B cell (primary cell): ENCODE measurements around the gene PC. TPM values are rescaled to one million over a fixed set of nuclear protein-coding genes. Genes with fewer than 3 reads are reported as not detected.

Source experiments
- ATAC-seq: fragments of 200-7000 bp; cut with Tn5 transposase; one replicate; pipeline ENCODE4 v1.10.0; 2021; ENCODE audit warnings: low read depth, mild to moderate bottlenecking, moderate number of reproducible peaks, moderate library complexity
- CTCF ChIA-PET: fragments of 350-600 bp; sonication (Branson Sonifier 250); formaldehyde crosslinking; loops from one replicate; lab custom pipeline; 2021; ENCODE audit warnings: antibody characterized with exemption, inconsistent platforms; lab: Charles Lee
- POLR2A ChIA-PET: fragments of 350-600 bp; sonication (Branson Sonifier 250); formaldehyde crosslinking; loops from one replicate; lab custom pipeline; 2021; ENCODE audit warnings: antibody characterized with exemption; lab: Charles Lee
- DNase-seq: peaks from one replicate; pipeline ENCODE4 v3.0.0; 2013
- H2AFZ ChIP-seq: 2 replicates; pipeline ENCODE4 v1.6.1; 2012; ENCODE audit warnings: mild to moderate bottlenecking, low read depth, low read length; ENCODE audit not compliant: insufficient read depth, poor library complexity, severe bottlenecking
- H3K27ac ChIP-seq, 2 donors: 1 replicate in 1 of 2; 2 replicates in 1 of 2; pipeline ENCODE4 v1.5.1; 2012 to 2013; ENCODE audit warnings: low read length in 2 of 2, mild to moderate bottlenecking in 2 of 2, moderate library complexity in 1 of 2
- H3K27me3 ChIP-seq, 4 experiments: fragments of 200-600 bp in 1 of 4; sonication (generic) in 1 of 4; replicated peaks in 1 of 4; 1 replicate in 2 of 4; 2 replicates in 2 of 4; pipeline versions ENCODE4 v1.6.1 to v1.7.0; 2013 to 2016; ENCODE audit warnings: low read length in 3 of 4, mild to moderate bottlenecking in 2 of 4, mixed read lengths in 1 of 4, moderate library complexity in 1 of 4; ENCODE audit not compliant: insufficient read depth in 4 of 4, control insufficient read depth in 3 of 4; ENCODE audit errors: control extremely low read depth in 1 of 4
- H3K36me3 ChIP-seq, 2 experiments: replicated peaks in 1 of 2; 1 replicate in 1 of 2; 2 replicates in 1 of 2; pipeline versions ENCODE4 v1.6.1 to v1.7.1; 2013; ENCODE audit warnings: low read length in 1 of 2; ENCODE audit not compliant: insufficient read depth in 2 of 2, control insufficient read depth in 1 of 2; ENCODE audit errors: control extremely low read depth in 1 of 2, extremely low read depth in 1 of 2
- H3K4me1 ChIP-seq, 2 donors: fragments of 200-600 bp in 1 of 2; sonication (generic) in 1 of 2; 1 replicate in 1 of 2; 2 replicates in 1 of 2; pipeline versions ENCODE4 v1.5.1 to v1.6.1; 2013 to 2017; ENCODE audit warnings: low read length in 2 of 2; ENCODE audit not compliant: control insufficient read depth in 2 of 2, insufficient read depth in 2 of 2
- H3K4me2 ChIP-seq: replicated peaks from 2 replicates; pipeline ENCODE3; 2012; ENCODE audit warnings: mild to moderate bottlenecking, low read depth, low read length; ENCODE audit not compliant: poor library complexity, severe bottlenecking
- H3K4me3 ChIP-seq, 5 experiments: fragments of 200-600 bp in 1 of 5; sonication (generic) in 1 of 5; 1 replicate in 3 of 5; 2 replicates in 2 of 5; pipeline versions ENCODE4 v1.5.1 to v1.7.0; 2011 to 2016; ENCODE audit warnings: low read length in 4 of 5, mild to moderate bottlenecking in 4 of 5, low read depth in 2 of 5, control low read depth in 1 of 5, moderate library complexity in 1 of 5; ENCODE audit not compliant: insufficient read depth in 1 of 5; ENCODE audit errors: control extremely low read depth in 1 of 5, extremely low read depth in 1 of 5
- H3K79me2 ChIP-seq: fragments of 200-600 bp; sonication (generic); one replicate; pipeline ENCODE4 v1.6.0; 2016; ENCODE audit warnings: low read length; ENCODE audit not compliant: control insufficient read depth, insufficient read depth
- H3K9ac ChIP-seq: fragments of 200-600 bp; sonication (generic); 2 replicates; pipeline ENCODE4 v1.6.1; 2017; ENCODE audit warnings: mild to moderate bottlenecking, low read length, moderate library complexity
- H3K9me3 ChIP-seq, 3 donors: one replicate each; pipeline versions ENCODE4 v1.6.1 to v1.7.1; 2013; ENCODE audit warnings: low read length in 2 of 3; ENCODE audit not compliant: control insufficient read depth in 2 of 3, insufficient read depth in 1 of 3; ENCODE audit errors: control extremely low read depth in 1 of 3
- H4K20me1 ChIP-seq: 2 replicates; pipeline ENCODE4 v1.6.0; 2012; ENCODE audit warnings: mild to moderate bottlenecking, low read length; ENCODE audit not compliant: insufficient read depth, control insufficient read depth, poor library complexity, severe bottlenecking
- H3K27ac Mint-ChIP-seq: one replicate; pipeline ENCODE4 v1.8.0; 2021; ENCODE audit warnings: mixed read lengths
- H3K27me3 Mint-ChIP-seq: one replicate; pipeline ENCODE4 v1.8.0; 2021; ENCODE audit warnings: mixed read lengths
- H3K4me1 Mint-ChIP-seq: one replicate; pipeline ENCODE4 v1.8.0; 2021; ENCODE audit warnings: mixed read lengths
- H3K4me3 Mint-ChIP-seq: one replicate; pipeline ENCODE4 v1.8.0; 2021; ENCODE audit warnings: mixed read lengths
- H3K9me3 Mint-ChIP-seq: one replicate; pipeline ENCODE4 v1.8.0; 2022; ENCODE audit warnings: mixed read lengths; ENCODE audit not compliant: insufficient read depth
- CTCF ChIP-seq: fragments of 200-600 bp; IDR thresholded peaks from one replicate; pipeline ENCODE4 v1.8.0; 2022; ENCODE audit warnings: antibody characterized with exemption, mild to moderate bottlenecking
- EZH2 ChIP-seq: IDR thresholded peaks from 2 replicates; pipeline ENCODE4 v1.6.1; 2012; ENCODE audit warnings: borderline replicate concordance, low read depth, mild to moderate bottlenecking, moderate library complexity, low read length; ENCODE audit not compliant: insufficient read depth, poor library complexity, severe bottlenecking
- WGBS: methylation state at CpG from one replicate; pipeline ENCODE4 v1.1.5; 2013; ENCODE audit warnings: missing lambda C conversion rate; ENCODE audit not compliant: insufficient coverage; 5-methylcytosine and 5-hydroxymethylcytosine counted together
- intact Hi-C: fragments of 100-400 bp; cut with micrococcal nuclease; formaldehyde crosslinking; loops from one replicate; pipeline ENCODE4 v1.10.0; 2022
- polyA plus RNA-seq: library from polyadenylated mRNA; depleted of rRNA; stranded (reverse); fragments of >200 nt; gene quantifications from 2 replicates; pipeline ENCODE4 v1.2.3, GENCODE V29; 2012
- total RNA-seq, 2 donors: library from RNA; stranded (reverse); fragments of 120-200 nt in 1 of 2; gene quantifications; 1 replicate in 1 of 2; 2 replicates in 1 of 2; pipeline versions ENCODE4 v1.2.3 to v1.2.4, GENCODE V29; 2013 to 2022

The PC gene
- total and polyA plus RNA-seq, 2 donors (not counting 1 experiment from before 2014, with no cell fraction given) = 1.5 to 4.4 TPM

GRCh38 chr11:66920978-66921784 is 37.0 kb downstream of the PC start:
- peaks cover 12% of the 10 kb centered on the region for H3K27me3 Mint-ChIP-seq
- DNase-seq (no peak), ATAC-seq (no peak)
- Histone ChIP-seq H3K36me3 (no peaks in the 10 kb centered on the region), H3K4me1 (no peaks in the 10 kb centered on the region), H3K79me2 (no peaks in the 10 kb centered on the region), H2AFZ (no peak overlapping the region), H4K20me1 (no peaks in the 10 kb centered on the region), H3K27ac (no peak overlapping the region), H3K4me3 (no peak overlapping the region), H3K4me2 (no peak overlapping the region), H3K9ac (no peak overlapping the region), H3K9me3 (peaks cover 0 to 9% (median 0%) of the 10 kb centered on the region in 3 donors), H3K27me3 (peaks cover 0 to 4% (median 0%) of the 10 kb centered on the region in 4 experiments)
- peaks cover 5% of the 10 kb centered on the region for H3K9me3 Mint-ChIP-seq
- H3K27ac Mint-ChIP-seq = no peak overlapping the region
- ChIA-PET CTCF (no interaction called here), POLR2A (no interaction called here)
- H3K4me1 Mint-ChIP-seq = no peaks in the 10 kb centered on the region
- no peak overlapping the region for H3K4me3 Mint-ChIP-seq
- TF ChIP-seq CTCF (no peak), EZH2 (no peak)
- WGBS = 75% methylated on average over 7 of the region's 18 CpGs
- intact Hi-C loops = no loop called here

GRCh38 chr11:66919923-66920322 is 38.3 kb downstream of the PC start:
- no peak for ATAC-seq
- no peak for DNase-seq
- Histone ChIP-seq H3K9ac (no peak overlapping the region), H3K4me3 (no peak overlapping the region), H3K79me2 (no peaks in the 10 kb centered on the region), H3K4me2 (no peak overlapping the region), H3K4me1 (no peaks in the 10 kb centered on the region), H3K27me3 (peaks cover 0 to 4% (median 0%) of the 10 kb centered on the region in 4 experiments), H3K27ac (no peak overlapping the region), H2AFZ (no peak overlapping the region), H3K36me3 (no peaks in the 10 kb centered on the region), H3K9me3 (peaks cover 0 to 6% (median 0%) of the 10 kb centered on the region in 3 donors), H4K20me1 (no peaks in the 10 kb centered on the region)
- no peak for TF ChIP-seq EZH2
- TF ChIP-seq CTCF = no peak
- H3K9me3 Mint-ChIP-seq = peaks cover 5% of the 10 kb centered on the region
- intact Hi-C loops = no loop called here
- no peak overlapping the region for H3K4me3 Mint-ChIP-seq
- no peaks in the 10 kb centered on the region for H3K4me1 Mint-ChIP-seq
- WGBS = 79% methylated on average over 6 of the region's 6 CpGs
- H3K27me3 Mint-ChIP-seq = peaks cover 12% of the 10 kb centered on the region
- ChIA-PET POLR2A (no interaction called here), CTCF (interaction anchor here (0.6 kb wide), 1 partner anchor 188 kb away, joined by 3 read pairs; no protein-coding TSS in a partner anchor)
- no peak overlapping the region for H3K27ac Mint-ChIP-seq
